Measurements from ENCODE around the gene LAMA3. TPM values are rescaled to one million over a fixed set of nuclear protein-coding genes. Genes with fewer than 3 reads are reported as not detected.

Gene LAMA3
- total RNA-seq, 1 experiment from 2014 or later: 5.6 TPM

- H3K79me2 ChIP-seq (ENCODE audit: insufficient read depth, low read length): no peaks in the 10 kb centered on the region
- no peaks in the 10 kb centered on the region for H3K27me3 ChIP-seq (ENCODE audit: insufficient read depth, low read length)
- no peak overlapping the region for H3K9ac ChIP-seq (ENCODE audit: low read length)
- H2AFZ ChIP-seq (ENCODE audit: low read depth, low read length, poor library complexity, severe bottlenecking): no peak overlapping the region
- POLR2A ChIA-PET: no interaction called here
- no TSS peak for BruUV-seq (replicated peaks)
- H3K27ac ChIP-seq (ENCODE audit: low read depth, low read length): no peak overlapping the region
- intact Hi-C loops (cut with micrococcal nuclease): loop anchor here (2.0 kb wide), 1 partner anchor 93 kb away; no protein-coding TSS in a partner anchor
- H3K4me2 ChIP-seq (ENCODE audit: low read length): no peak overlapping the region
- no peak for ATAC-seq
- H3K4me3 ChIP-seq (replicated peaks in 1 of 2; ENCODE audit: low read depth in 1 of 2, low read length in 2 of 2): no peak overlapping the region
- no peaks in the 10 kb centered on the region for H4K20me1 ChIP-seq (ENCODE audit: insufficient read depth)
- no peaks in the 10 kb centered on the region for H3K9me2 ChIP-seq (ENCODE audit: insufficient read depth)
- no peak for DNase-seq (ENCODE audit: low read depth, low spot score)
- no peak for TF ChIP-seq SIN3A (IDR thresholded peaks at IDR 0.05; ENCODE audit: low read depth)
- no peak for TF ChIP-seq SP1 (IDR thresholded peaks at IDR 0.05; ENCODE audit: low read depth)
- no peak for TF ChIP-seq ELF1 (IDR thresholded peaks at IDR 0.05; ENCODE audit: borderline replicate concordance, low read depth)
- TF ChIP-seq POLR2A (IDR thresholded peaks at IDR 0.05; ENCODE audit: borderline replicate concordance, extremely low read depth, insufficient read depth, insufficient read length): no peak
- TF ChIP-seq ATF3 (IDR thresholded peaks at IDR 0.05): no peak
- TF ChIP-seq EZH2 (IDR thresholded peaks at IDR 0.05): no peak
- no peak for TF ChIP-seq CTCF (IDR thresholded peaks at IDR 0.05 in 2 of 3, conservative IDR thresholded peaks at IDR 0.05 in 1 of 3; ENCODE audit: borderline replicate concordance in 1 of 3, insufficient read depth in 1 of 3, low read depth in 2 of 3, low read length in 2 of 3)
- no peak for TF ChIP-seq FOSL1 (IDR thresholded peaks at IDR 0.05; ENCODE audit: low read depth)
- TF ChIP-seq RAD21 (IDR thresholded peaks at IDR 0.05; ENCODE audit: low read depth): no peak
- no peak for TF ChIP-seq SRF (IDR thresholded peaks at IDR 0.05; ENCODE audit: low read depth)
- TF ChIP-seq CEBPB (IDR thresholded peaks at IDR 0.05; ENCODE audit: low read depth): no peak
- TF ChIP-seq ZNF274 (IDR thresholded peaks at IDR 0.05; ENCODE audit: low read depth, low read length): no peak
- TF ChIP-seq ZBTB33 (IDR thresholded peaks at IDR 0.05; ENCODE audit: extremely low read depth, insufficient replicate concordance, low read length): no peak
- TF ChIP-seq TCF7L2 (IDR thresholded peaks at IDR 0.05; ENCODE audit: borderline replicate concordance, extremely low read depth, insufficient read depth, insufficient read length): no peak
- no peak for TF ChIP-seq ZFX (IDR thresholded peaks at IDR 0.05)
- peaks cover 2 to 14% of the 10 kb centered on the region in 2 experiments; a peak in 3 of 4 replicates for H3K4me1 ChIP-seq (ENCODE audit: control insufficient read depth in 1 of 2, insufficient read depth in 2 of 2, low read length in 2 of 2)
- RAD21 ChIA-PET (ENCODE audit: low non-redundant PET in 1 of 2, low total read pairs in 2 of 2, uncharacterized antibody in 2 of 2, unreplicated experiment in 2 of 2): no interaction called here
- no peaks in the 10 kb centered on the region for H3K36me3 ChIP-seq (ENCODE audit: control insufficient read depth in 1 of 2, insufficient read depth in 2 of 2, low read length in 2 of 2)
- H3K9me3 ChIP-seq (ENCODE audit: control insufficient read depth in 1 of 2, insufficient read depth in 1 of 2, low read depth in 1 of 2, low read length in 2 of 2): no peaks in the 10 kb centered on the region
- CTCF ChIA-PET: no interaction called here
These were observed 136.7 kb downstream of the LAMA3 start for GRCh38 chr18:23825978-23826405.

Measured in HCT116 (cell line).